Spleen (tissue), 7 donors: ENCODE results near the gene OR2T1.

ENCODE experiments used
- CTCF ChIP-seq, 11 experiments: fragments of 200-600 bp in 7 of 11; fragments of 450-650 bp in 4 of 11; sonication (generic) in 4 of 11; IDR thresholded peaks in 8 of 11; conservative IDR thresholded peaks in 3 of 11; 1 replicate in 7 of 11; 2 replicates in 4 of 11; pipeline versions ENCODE4 v1.4.0 to v1.8.0; 2016 to 2021; ENCODE audit warnings: antibody characterized with exemption in 11 of 11, inconsistent platforms in 4 of 11, mild to moderate bottlenecking in 1 of 11
- POLR2A ChIP-seq, 3 donors: fragments of 450-650 bp; IDR thresholded peaks; one replicate each; pipeline ENCODE4 v1.5.1; 2017; ENCODE audit warnings: antibody characterized with exemption in 3 of 3, mild to moderate bottlenecking in 1 of 3
- POLR2AphosphoS5 ChIP-seq, 3 donors: sonication (generic); formaldehyde crosslinking; IDR thresholded peaks; one replicate each; pipeline ENCODE4 v1.5.1; 2017; ENCODE audit warnings: antibody characterized with exemption in 3 of 3
- donor health status: DM: no; HTN: no; CAD: no; lungs with moderate emphysema.
- donor health status: DM: no; HTN: no; CAD: no.
- donor health status: DM: no; HTN: no; CAD: no.

- TF ChIP-seq POLR2A (IDR thresholded peaks at IDR 0.05): no peak
- TF ChIP-seq POLR2AphosphoS5 (IDR thresholded peaks at IDR 0.05): no peak
- no peak for TF ChIP-seq CTCF (IDR thresholded peaks at IDR 0.05 in 8 of 11, conservative IDR thresholded peaks at IDR 0.05 in 3 of 11)
These were observed 36.2 kb upstream of the OR2T1 start for GRCh38 chr1:248366609-248367008.
